NCI-H1436 (cell line): ENCODE measurements around the gene SPATA7.

ENCODE experiments used
- DNase-seq: peaks from one replicate; lab custom pipeline; 2025; lab: John Stamatoyannopoulos, UW

The SPATA7 gene

DNA sequence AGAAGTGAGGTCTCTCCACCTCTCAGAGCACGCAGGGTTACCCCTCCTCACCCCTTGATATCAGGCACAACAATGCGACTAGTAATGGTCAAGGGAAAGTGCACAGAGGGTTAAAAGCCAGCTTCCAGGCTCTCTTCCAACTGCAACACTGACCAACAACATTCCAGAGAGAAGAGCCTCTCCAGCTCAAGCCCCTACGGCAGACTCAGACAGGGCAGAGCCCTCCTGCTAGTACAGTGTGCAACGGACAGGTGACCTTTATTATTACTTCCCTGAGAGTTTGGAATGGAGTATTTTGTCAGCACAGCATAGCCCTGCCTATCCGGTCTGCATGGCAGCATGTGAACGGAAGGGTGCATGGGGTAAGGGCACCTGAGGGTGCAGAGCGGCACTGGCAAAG, 96.3 kb downstream of the SPATA7 start:
- DNase-seq, result no peak

DNA sequence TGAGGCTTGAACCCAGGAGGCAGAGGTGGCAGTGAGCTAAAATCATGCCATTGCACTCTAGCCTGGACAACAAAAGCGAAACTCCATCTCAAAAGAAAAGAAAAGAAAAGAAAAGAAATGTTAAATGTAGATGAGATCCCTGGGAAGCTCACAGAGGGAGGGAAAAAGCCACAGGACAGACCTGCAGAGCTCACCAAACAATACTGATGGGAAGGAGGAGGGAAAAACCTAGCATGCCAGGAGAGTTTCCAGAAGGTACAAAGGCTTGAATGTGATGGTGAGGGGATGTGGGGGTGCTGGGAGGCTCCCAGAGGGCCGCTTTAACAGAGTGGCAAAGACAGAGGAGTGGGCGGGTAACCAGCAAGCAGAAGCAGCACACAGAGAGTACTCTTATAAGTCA, 97.1 kb downstream of the SPATA7 start:
- DNase-seq, result no peak
